ENCODE data around the gene KCNJ10.
A peak's percentile ranks its signal among the peaks of the same experiment; 100 is the strongest.

Gene KCNJ10

GRCh38 chr1:160084771-160085321, 14.9 kb upstream of the KCNJ10 start:
- H3K36me3 Mint-ChIP-seq = peaks cover 6% of the 10 kb centered on the region
- CTCF ChIA-PET = interaction anchor here (0.8 to 13.8 kb wide), 29 partner anchors 8 to 520 kb away, joined by 3 to 210 read pairs (median 4); partner anchors contain the start of genes CASQ1 and IGSF8
- H3K9me3 Mint-ChIP-seq = no peaks in the 10 kb centered on the region
- DNase-seq = no peak
- peaks cover 12% of the 10 kb centered on the region for H3K4me1 Mint-ChIP-seq
- H3K27me3 Mint-ChIP-seq = peaks cover 43% of the 10 kb centered on the region
- no peak overlapping the region for H3K4me3 Mint-ChIP-seq
- no peak overlapping the region for H3K27ac Mint-ChIP-seq

DNA sequence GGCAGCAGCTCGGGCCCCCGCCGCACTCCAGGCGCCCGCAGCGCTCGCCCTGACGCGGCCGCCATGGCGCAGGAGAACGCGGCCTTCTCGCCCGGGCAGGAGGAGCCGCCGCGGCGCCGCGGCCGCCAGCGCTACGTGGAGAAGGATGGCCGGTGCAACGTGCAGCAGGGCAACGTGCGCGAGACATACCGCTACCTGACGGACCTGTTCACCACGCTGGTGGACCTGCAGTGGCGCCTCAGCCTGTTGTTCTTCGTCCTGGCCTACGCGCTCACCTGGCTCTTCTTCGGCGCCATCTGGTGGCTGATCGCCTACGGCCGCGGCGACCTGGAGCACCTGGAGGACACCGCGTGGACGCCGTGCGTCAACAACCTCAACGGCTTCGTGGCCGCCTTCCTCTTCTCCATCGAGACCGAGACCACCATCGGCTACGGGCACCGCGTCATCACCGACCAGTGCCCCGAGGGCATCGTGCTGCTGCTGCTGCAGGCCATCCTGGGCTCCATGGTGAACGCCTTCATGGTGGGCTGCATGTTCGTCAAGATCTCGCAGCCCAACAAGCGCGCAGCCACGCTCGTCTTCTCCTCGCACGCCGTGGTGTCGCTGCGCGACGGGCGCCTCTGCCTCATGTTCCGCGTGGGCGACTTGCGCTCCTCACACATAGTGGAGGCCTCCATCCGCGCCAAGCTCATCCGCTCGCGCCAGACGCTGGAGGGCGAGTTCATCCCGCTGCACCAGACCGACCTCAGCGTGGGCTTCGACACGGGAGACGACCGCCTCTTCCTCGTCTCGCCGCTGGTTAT, 14.2 kb upstream of the KCNJ10 start:
- peak overlapping the region; percentile 33 for H3K4me3 Mint-ChIP-seq
- peaks cover 12% of the 10 kb centered on the region for H3K4me1 Mint-ChIP-seq
- H3K27me3 Mint-ChIP-seq = peaks cover 47% of the 10 kb centered on the region
- H3K36me3 Mint-ChIP-seq = peaks cover 6% of the 10 kb centered on the region
- DNase-seq = peak; percentile 85
- CTCF ChIA-PET = interaction anchor here (1.0 to 13.8 kb wide), 20 partner anchors 9 to 520 kb away, joined by 3 to 210 read pairs (median 4); partner anchors contain the start of gene IGSF8
- H3K27ac Mint-ChIP-seq = no peak overlapping the region
- no peaks in the 10 kb centered on the region for H3K9me3 Mint-ChIP-seq

DNA sequence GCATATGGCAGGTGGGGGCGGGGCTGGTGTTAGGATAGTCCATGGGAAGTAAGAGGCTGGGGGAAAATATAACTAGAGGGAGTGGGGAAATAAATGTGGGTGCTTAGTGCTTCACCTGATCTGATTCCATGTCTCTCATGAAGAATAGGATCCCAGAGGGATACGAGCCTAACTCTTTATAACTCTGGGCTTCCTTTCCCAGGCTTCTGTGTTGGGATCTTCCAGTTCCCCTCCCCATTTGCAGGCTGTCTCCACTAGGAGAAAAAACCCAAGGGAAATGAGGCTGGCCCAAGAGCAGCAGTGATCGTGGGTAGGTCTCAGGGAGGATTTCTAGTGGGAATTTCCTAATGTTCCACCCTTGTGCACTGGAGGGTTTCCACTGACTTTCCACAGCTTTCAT, 13.0 kb upstream of the KCNJ10 start:
- Mint-ChIP-seq H3K27ac (no peak overlapping the region), H3K4me1 (peaks cover 12% of the 10 kb centered on the region), H3K9me3 (no peaks in the 10 kb centered on the region), H3K36me3 (peaks cover 4% of the 10 kb centered on the region), H3K4me3 (no peak overlapping the region), H3K27me3 (peaks cover 57% of the 10 kb centered on the region)
- CTCF ChIA-PET = interaction anchor here (1.0 to 13.8 kb wide), 7 partner anchors 8 to 294 kb away, joined by 3 to 210 read pairs (median 6); partner anchors contain the start of gene CASQ1
- DNase-seq = no peak

- DNase-seq = no peak
- peaks cover 4% of the 10 kb centered on the region for H3K36me3 Mint-ChIP-seq
- H3K27ac Mint-ChIP-seq = no peak overlapping the region
- CTCF ChIA-PET = interaction anchor here (0.8 to 13.8 kb wide), 8 partner anchors 14 to 169 kb away, joined by 3 to 210 read pairs (median 5); partner anchors contain the start of gene CASQ1
- no peaks in the 10 kb centered on the region for H3K9me3 Mint-ChIP-seq
- peaks cover 57% of the 10 kb centered on the region for H3K27me3 Mint-ChIP-seq
- peaks cover 12% of the 10 kb centered on the region for H3K4me1 Mint-ChIP-seq
- H3K4me3 Mint-ChIP-seq = no peak overlapping the region
Observed at GRCh38 chr1:160082487-160082886, 12.5 kb upstream of the KCNJ10 start.

- no peak for DNase-seq
- peaks cover 61% of the 10 kb centered on the region for H3K27me3 Mint-ChIP-seq
- H3K4me3 Mint-ChIP-seq = no peak within 1 kb of the TSS
- H3K9me3 Mint-ChIP-seq = no peaks in the 10 kb centered on the region
- CTCF ChIA-PET = interaction anchor here (0.7 to 13.8 kb wide), 10 partner anchors 9 to 171 kb away, joined by 3 to 210 read pairs (median 4); no protein-coding TSS in a partner anchor
- H3K36me3 Mint-ChIP-seq = peaks cover 2% of the 10 kb centered on the region
- peaks cover 12% of the 10 kb centered on the region for H3K4me1 Mint-ChIP-seq
- H3K27ac Mint-ChIP-seq = no peak within 1 kb of the TSS
Observed at GRCh38 chr1:160081261-160081936, 11.4 kb upstream of the KCNJ10 start, which contains the start of gene KCNJ9. TSS of gene KCNJ9 (plus strand) at chr1:160081538. CDS start at chr1:160084031, 2,493 bp downstream.

GRCh38 chr1:160080381-160081100, 10.6 kb upstream of the KCNJ10 start:
- H3K36me3 Mint-ChIP-seq = no peaks in the 10 kb centered on the region
- H3K4me3 Mint-ChIP-seq = no peak overlapping the region
- H3K27ac Mint-ChIP-seq = no peak overlapping the region
- H3K27me3 Mint-ChIP-seq = peaks cover 67% of the 10 kb centered on the region
- DNase-seq = no peak
- peaks cover 11% of the 10 kb centered on the region for H3K4me1 Mint-ChIP-seq
- CTCF ChIA-PET = interaction anchor here (1.1 to 13.8 kb wide), 12 partner anchors 8 to 187 kb away, joined by 3 to 210 read pairs (median 10); partner anchors contain the start of gene IGSF8
- H3K9me3 Mint-ChIP-seq = no peaks in the 10 kb centered on the region

DNA sequence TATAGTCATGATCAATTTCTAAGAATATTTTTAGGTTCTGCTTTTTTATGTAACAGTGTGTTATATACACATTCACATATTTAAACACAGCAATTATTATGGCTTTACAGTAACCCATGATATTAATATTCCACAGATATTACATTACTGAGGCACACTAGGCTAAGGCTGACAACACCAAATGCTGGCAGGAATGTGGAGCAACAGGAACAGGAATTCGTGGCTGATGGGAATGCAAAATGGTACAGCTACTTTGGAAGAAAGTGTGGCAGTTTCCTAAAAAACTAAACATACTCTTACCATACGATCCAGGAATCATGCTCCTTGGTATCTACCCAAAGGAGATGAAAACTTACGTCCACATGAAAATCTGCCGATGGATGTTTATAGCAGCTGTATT, 9.5 kb upstream of the KCNJ10 start:
- H3K9me3 Mint-ChIP-seq = no peaks in the 10 kb centered on the region
- CTCF ChIA-PET = interaction anchor here (0.6 to 13.8 kb wide), 32 partner anchors 9 to 298 kb away, joined by 3 to 210 read pairs (median 7); partner anchors contain the start of genes IGSF8, KCNJ10 and PIGM
- DNase-seq = no peak
- no peak overlapping the region for H3K27ac Mint-ChIP-seq
- H3K27me3 Mint-ChIP-seq = peaks cover 75% of the 10 kb centered on the region
- H3K4me1 Mint-ChIP-seq = peaks cover 4% of the 10 kb centered on the region
- H3K36me3 Mint-ChIP-seq = no peaks in the 10 kb centered on the region
- H3K4me3 Mint-ChIP-seq = no peak overlapping the region

DNA sequence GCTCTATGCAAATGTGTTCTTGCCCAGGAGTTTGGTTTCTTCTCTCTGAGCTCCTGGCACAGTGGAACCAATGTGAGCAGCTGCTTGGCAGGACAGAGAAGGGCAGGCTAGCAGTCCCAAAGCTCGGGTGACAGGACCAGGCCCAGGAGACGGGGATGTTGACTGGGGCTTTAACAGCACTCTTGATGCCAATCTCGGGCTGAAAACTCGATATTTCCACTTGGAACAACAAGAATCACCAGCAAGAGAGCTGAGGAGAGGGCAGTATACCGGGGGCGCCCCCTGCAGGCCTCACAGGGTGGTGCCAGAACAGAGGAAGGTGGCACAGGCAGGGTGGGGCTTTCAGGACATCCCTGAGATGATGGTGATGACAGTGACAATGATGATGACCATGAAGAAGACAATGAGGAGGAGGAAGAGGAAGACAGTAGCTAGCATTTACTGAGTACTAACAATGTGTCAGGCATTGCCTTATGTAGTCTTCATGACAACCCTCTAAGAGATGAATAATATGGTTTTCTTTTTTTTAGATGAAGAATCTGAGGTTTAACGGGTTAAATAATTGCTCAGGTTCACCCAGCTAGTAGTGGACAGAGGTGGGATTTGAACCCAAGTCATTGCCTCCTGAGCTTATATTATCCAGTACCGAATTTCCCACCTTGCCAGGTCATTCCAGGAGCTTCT, 8.7 kb upstream of the KCNJ10 start:
- no peak overlapping the region for H3K4me3 Mint-ChIP-seq
- CTCF ChIA-PET = interaction anchor here (0.6 to 13.8 kb wide), 40 partner anchors 8 to 303 kb away, joined by 3 to 210 read pairs (median 5); partner anchors contain the start of genes IGSF8, KCNJ10 and PIGM
- DNase-seq = peak; percentile 78
- no peak overlapping the region for H3K27ac Mint-ChIP-seq
- no peaks in the 10 kb centered on the region for H3K36me3 Mint-ChIP-seq
- no peaks in the 10 kb centered on the region for H3K9me3 Mint-ChIP-seq
- peaks cover 72% of the 10 kb centered on the region for H3K27me3 Mint-ChIP-seq
- no peaks in the 10 kb centered on the region for H3K4me1 Mint-ChIP-seq

DNA sequence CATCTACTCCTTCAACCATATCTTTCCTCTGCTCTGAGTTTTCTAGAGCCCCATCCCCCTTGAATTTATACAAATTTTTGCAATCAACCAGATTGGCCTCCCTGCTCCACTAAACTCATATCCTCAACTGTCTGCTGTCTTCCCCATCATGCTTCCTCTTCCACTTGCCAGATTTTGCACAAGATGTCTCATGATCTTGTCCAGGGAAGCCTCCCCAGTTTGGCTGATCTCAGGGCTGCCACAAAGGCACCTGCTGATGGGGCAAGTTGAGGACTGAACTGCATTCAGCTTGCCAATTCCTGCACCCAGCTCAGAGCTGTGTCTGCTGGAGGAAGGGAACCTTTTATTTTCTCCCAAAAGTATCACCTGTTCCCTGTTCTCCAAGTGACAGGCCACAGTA, 7.5 kb upstream of the KCNJ10 start:
- Mint-ChIP-seq H3K4me3 (no peak overlapping the region), H3K36me3 (no peaks in the 10 kb centered on the region), H3K9me3 (no peaks in the 10 kb centered on the region), H3K27ac (no peak overlapping the region), H3K27me3 (peaks cover 69% of the 10 kb centered on the region), H3K4me1 (no peaks in the 10 kb centered on the region)
- no peak for DNase-seq
- CTCF ChIA-PET = interaction anchor here (0.7 to 13.8 kb wide), 14 partner anchors 8 to 291 kb away, joined by 3 to 210 read pairs (median 11); no protein-coding TSS in a partner anchor

GRCh38 chr1:160076295-160076694, 6.3 kb upstream of the KCNJ10 start:
- no peak for DNase-seq
- Mint-ChIP-seq H3K4me1 (peaks cover 2% of the 10 kb centered on the region), H3K36me3 (no peaks in the 10 kb centered on the region), H3K27me3 (peaks cover 68% of the 10 kb centered on the region), H3K9me3 (no peaks in the 10 kb centered on the region), H3K4me3 (no peak overlapping the region), H3K27ac (no peak overlapping the region)
- CTCF ChIA-PET = interaction anchor here (1.2 to 13.8 kb wide), 4 partner anchors 9 to 30 kb away, joined by 3 to 210 read pairs (median 18); no protein-coding TSS in a partner anchor

- H3K27ac Mint-ChIP-seq = no peak overlapping the region
- peaks cover 66% of the 10 kb centered on the region for H3K27me3 Mint-ChIP-seq
- H3K9me3 Mint-ChIP-seq = no peaks in the 10 kb centered on the region
- DNase-seq = no peak
- CTCF ChIA-PET = interaction anchor here (1.2 to 13.8 kb wide), 3 partner anchors 10 to 29 kb away, joined by 3 to 210 read pairs (median 11); no protein-coding TSS in a partner anchor
- H3K4me3 Mint-ChIP-seq = no peak overlapping the region
- peaks cover 2% of the 10 kb centered on the region for H3K4me1 Mint-ChIP-seq
- no peaks in the 10 kb centered on the region for H3K36me3 Mint-ChIP-seq
Observed at GRCh38 chr1:160075836-160076235, 5.9 kb upstream of the KCNJ10 start.

- CTCF ChIA-PET = interaction anchor here (0.9 to 1.1 kb wide), 2 partner anchors 9 to 26 kb away, joined by 3 read pairs; no protein-coding TSS in a partner anchor
- Mint-ChIP-seq H3K27ac (no peak overlapping the region), H3K9me3 (no peaks in the 10 kb centered on the region), H3K4me1 (peaks cover 9% of the 10 kb centered on the region), H3K4me3 (no peak overlapping the region), H3K27me3 (peaks cover 66% of the 10 kb centered on the region), H3K36me3 (no peaks in the 10 kb centered on the region)
- no peak for DNase-seq
Observed at GRCh38 chr1:160074865-160075264, 4.9 kb upstream of the KCNJ10 start.
